Measurements from ENCODE around the gene SERPINA6.
"Not testable (repeated sequence)": the region's sequence is repeated elsewhere in the genome, so short reads cannot be mapped to it uniquely, and the experiment has no call there.

SERPINA6 gene

GRCh38 chr14:94328196-94328595, 5.1 kb upstream of the SERPINA6 start:
- no peak for DNase-seq (ENCODE audit: low spot score)

GRCh38 chr14:94321421-94322271, 1.5 kb downstream of the SERPINA6 start:
- no peak for DNase-seq (ENCODE audit: low spot score)

- no peak for DNase-seq (ENCODE audit: low spot score)
These were observed 2.9 kb downstream of the SERPINA6 start for GRCh38 chr14:94320243-94320642.

- no peak for DNase-seq (ENCODE audit: low spot score)
These were observed 5.9 kb downstream of the SERPINA6 start for GRCh38 chr14:94317259-94317658.

- no peak for DNase-seq (ENCODE audit: low spot score)
These were observed 6.4 kb downstream of the SERPINA6 start for GRCh38 chr14:94316692-94317091.

- no peak for DNase-seq (ENCODE audit: low spot score)
These were observed 8.2 kb downstream of the SERPINA6 start for GRCh38 chr14:94314890-94315289.

- no peak for DNase-seq (ENCODE audit: low spot score)
These were observed 9.0 kb downstream of the SERPINA6 start for GRCh38 chr14:94313991-94314655.

GRCh38 chr14:94312481-94313246, 10.5 kb downstream of the SERPINA6 start:
- DNase-seq (ENCODE audit: low spot score), result no peak

- no peak for DNase-seq (ENCODE audit: low spot score)
These were observed 12.9 kb downstream of the SERPINA6 start for GRCh38 chr14:94310248-94310647.

GRCh38 chr14:94309721-94310120, 13.4 kb downstream of the SERPINA6 start:
- DNase-seq (ENCODE audit: low spot score), result no peak

GRCh38 chr14:94307410-94307992, 15.6 kb downstream of the SERPINA6 start:
- peak; percentile 24 for DNase-seq (ENCODE audit: low spot score)

- DNase-seq (ENCODE audit: low spot score), result no peak
These were observed 16.8 kb downstream of the SERPINA6 start for GRCh38 chr14:94306047-94306978.

- no peak for DNase-seq (ENCODE audit: low spot score)
These were observed 17.5 kb downstream of the SERPINA6 start for GRCh38 chr14:94305620-94306019.

- no peak for DNase-seq (ENCODE audit: low spot score)
These were observed 18.9 kb downstream of the SERPINA6 start for GRCh38 chr14:94304243-94304642.

GRCh38 chr14:94303111-94303510, 20.0 kb downstream of the SERPINA6 start:
- DNase-seq (ENCODE audit: low spot score), result no peak

- no peak for DNase-seq (ENCODE audit: low spot score)
These were observed 25.0 kb downstream of the SERPINA6 start for GRCh38 chr14:94298130-94298529.

- DNase-seq (ENCODE audit: low spot score), result not testable (repeated sequence)
These were observed 27.0 kb downstream of the SERPINA6 start for GRCh38 chr14:94296181-94296545.

- no peak for DNase-seq (ENCODE audit: low spot score)
These were observed 27.6 kb downstream of the SERPINA6 start for GRCh38 chr14:94295360-94296180.

GRCh38 chr14:94293578-94293924, 29.6 kb downstream of the SERPINA6 start:
- no peak for DNase-seq (ENCODE audit: low spot score)

GRCh38 chr14:94292872-94293577, 30.1 kb downstream of the SERPINA6 start, which contains the start of gene SERPINA10:
SERPINA10 (minus strand) TSS chr14:94293268; CDS start chr14:94290593, 2,675 bp downstream.
- DNase-seq (ENCODE audit: low spot score), result no peak
